HG03571 (cell line): ENCODE data around the gene ANKRD24.
"Not testable (repeated sequence)": the region's sequence is repeated elsewhere in the genome, so short reads cannot be mapped to it uniquely, and the experiment has no call there.

ENCODE experiments used
- ATAC-seq: cut with Tn5 transposase; IDR thresholded peaks from one replicate; pipeline ENCODE4 v1.9.1; 2021; ENCODE audit not compliant: unreplicated experiment

ANKRD24 gene

GRCh38 chr19:4197625-4198466 lies 15.4 kb downstream of the ANKRD24 start:
- no peak for ATAC-seq

GRCh38 chr19:4198467-4199126 lies 16.1 kb downstream of the ANKRD24 start:
- ATAC-seq, result no peak

GRCh38 chr19:4199699-4200293 lies 17.3 kb downstream of the ANKRD24 start:
- no peak for ATAC-seq

- ATAC-seq, result no peak
Observed at GRCh38 chr19:4200940-4201542, 18.6 kb downstream of the ANKRD24 start.

- ATAC-seq, result no peak
Observed at GRCh38 chr19:4201798-4202197, 19.3 kb downstream of the ANKRD24 start.

GRCh38 chr19:4206818-4207484 lies 24.5 kb downstream of the ANKRD24 start:
- ATAC-seq, result no peak

- ATAC-seq, result no peak
Observed at GRCh38 chr19:4208385-4209094, 26.1 kb downstream of the ANKRD24 start.

GRCh38 chr19:4210166-4210731 lies 27.8 kb downstream of the ANKRD24 start:
- no peak for ATAC-seq

GRCh38 chr19:4213116-4213515 lies 30.6 kb downstream of the ANKRD24 start:
- ATAC-seq, result no peak

GRCh38 chr19:4215807-4216206 lies 33.3 kb downstream of the ANKRD24 start:
- ATAC-seq, result no peak

- no peak for ATAC-seq
Observed at GRCh38 chr19:4216846-4217245, 34.4 kb downstream of the ANKRD24 start.

- ATAC-seq, result no peak
Observed at GRCh38 chr19:4217429-4218264, 35.2 kb downstream of the ANKRD24 start.

- ATAC-seq, result not testable (repeated sequence)
Observed at GRCh38 chr19:4218523-4218922, 36.0 kb downstream of the ANKRD24 start.

- ATAC-seq, result no peak
Observed at GRCh38 chr19:4220188-4220587, 37.7 kb downstream of the ANKRD24 start.

GRCh38 chr19:4224470-4224869 lies 42.0 kb downstream of the ANKRD24 start:
- no peak for ATAC-seq

GRCh38 chr19:4225885-4226284 lies 43.4 kb downstream of the ANKRD24 start:
- no peak for ATAC-seq

- ATAC-seq, result no peak
Observed at GRCh38 chr19:4227771-4228170, 45.3 kb downstream of the ANKRD24 start.

GRCh38 chr19:4228765-4229178 lies 46.3 kb downstream of the ANKRD24 start:
- ATAC-seq, result no peak
